Endothelial cell of umbilical vein (primary cell): ENCODE data around the gene GSC2. TPM values are rescaled to one million over a fixed set of nuclear protein-coding genes. Genes with fewer than 3 reads are reported as not detected.

Source experiments
- BruUV-seq: library from RNA; stranded (reverse); fragments of 400-500 nt; replicated peaks from 2 replicates; lab custom pipeline; 2021; lab: Mats Ljungman, UMichigan
- CTCF ChIA-PET: fragments of 300-600, 350-600 bp; sonication (Branson Sonifier 250); formaldehyde crosslinking; loops from one replicate; lab custom pipeline; 2021; ENCODE audit warnings: antibody characterized with exemption, inconsistent platforms; lab: Charles Lee
- POLR2A ChIA-PET: fragments of 300-600, 350-600 bp; sonication (Branson Sonifier 250); formaldehyde crosslinking; loops from one replicate; lab custom pipeline; 2021; ENCODE audit warnings: antibody characterized with exemption, inconsistent platforms; lab: Charles Lee
- DNase-seq: peaks from one replicate; pipeline ENCODE4 v3.0.0-alpha.2; 2011; ENCODE audit warnings: low read depth, low spot score
- FAIRE-seq: peaks from 2 replicates; lab custom pipeline; 2011; peaks lifted over from hg19 to GRCh38; lab: Jason Lieb, UNC
- H2AFZ ChIP-seq: 2 replicates; pipeline ENCODE4 v1.6.0; 2012; ENCODE audit warnings: low read depth, low read length, control low read depth, inconsistent platforms
- H3K27ac ChIP-seq: 2 replicates; pipeline ENCODE4 v1.5.1; 2011; ENCODE audit warnings: low read depth, mild to moderate bottlenecking, control low read depth, low read length, moderate library complexity; ENCODE audit not compliant: insufficient read depth
- H3K27me3 ChIP-seq, 2 experiments: 2 replicates each; pipeline versions ENCODE4 v1.6.0 to v1.6.1; 2011; ENCODE audit warnings: low read length in 2 of 2, mixed read lengths in 1 of 2; ENCODE audit not compliant: control insufficient read depth in 2 of 2, insufficient read depth in 2 of 2
- H3K36me3 ChIP-seq, 2 experiments: 2 replicates in 1 of 2; 3 replicates in 1 of 2; pipeline ENCODE4 v1.5.1; 2011; ENCODE audit warnings: low read length in 2 of 2, mild to moderate bottlenecking in 1 of 2, moderate library complexity in 1 of 2; ENCODE audit not compliant: control insufficient read depth in 2 of 2, insufficient read depth in 2 of 2; ENCODE audit errors: extremely low read depth in 1 of 2
- H3K4me1 ChIP-seq: 3 replicates; pipeline ENCODE4 v1.5.1; 2011; ENCODE audit warnings: mild to moderate bottlenecking, low read length; ENCODE audit not compliant: control insufficient read depth, insufficient read depth; ENCODE audit errors: extremely low read depth
- H3K4me2 ChIP-seq: 2 replicates; pipeline ENCODE4 v1.6.1; 2011; ENCODE audit warnings: low read length, control low read depth, mixed read lengths; ENCODE audit not compliant: insufficient read depth
- H3K4me3 ChIP-seq, 3 experiments: fragments of 200-600 bp in 1 of 3; sonication (generic), shearing (Covaris generic) in 1 of 3; replicated peaks in 1 of 3; 2 replicates each; pipeline ENCODE4 v1.5.1; 2011 to 2016; ENCODE audit warnings: control low read depth in 3 of 3, low read length in 3 of 3, mild to moderate bottlenecking in 2 of 3, inconsistent platforms in 1 of 3, low read depth in 1 of 3, moderate library complexity in 1 of 3; ENCODE audit not compliant: insufficient read depth in 1 of 3
- H3K79me2 ChIP-seq: 2 replicates; pipeline ENCODE4 v1.6.0; 2012; ENCODE audit warnings: low read length, inconsistent platforms; ENCODE audit not compliant: control insufficient read depth, insufficient read depth
- H3K9ac ChIP-seq: replicated peaks from 2 replicates; pipeline ENCODE3; 2011; ENCODE audit warnings: low read length, control low read depth; ENCODE audit not compliant: insufficient read depth; ENCODE audit errors: extremely low read depth
- H3K9me1 ChIP-seq: replicated peaks from 3 replicates; pipeline ENCODE4 v1.6.0; 2011; ENCODE audit warnings: mild to moderate bottlenecking, low read length; ENCODE audit not compliant: control insufficient read depth, insufficient read depth; ENCODE audit errors: extremely low read depth
- H3K9me3 ChIP-seq: replicated peaks from 2 replicates; pipeline ENCODE4 v1.5.1; 2012; ENCODE audit warnings: low read length, inconsistent platforms; ENCODE audit not compliant: control insufficient read depth, insufficient read depth
- H4K20me1 ChIP-seq: replicated peaks from 2 replicates; pipeline ENCODE3; 2011; ENCODE audit warnings: mild to moderate bottlenecking, low read length; ENCODE audit not compliant: control insufficient read depth, insufficient read depth; ENCODE audit errors: extremely low read depth
- EZH2 ChIP-seq: IDR thresholded peaks from 2 replicates; pipeline ENCODE4 v1.6.1; 2012; ENCODE audit warnings: borderline replicate concordance, low read depth, mild to moderate bottlenecking, moderate library complexity, low read length, inconsistent platforms; ENCODE audit not compliant: severe bottlenecking
- FOS ChIP-seq: IDR thresholded peaks from 2 replicates; pipeline ENCODE4 v1.6.1; 2011; ENCODE audit warnings: mild to moderate bottlenecking, low read length, moderate library complexity, borderline replicate concordance; ENCODE audit not compliant: insufficient read depth
- GATA2 ChIP-seq: IDR thresholded peaks from 2 replicates; pipeline ENCODE4 v1.7.0; 2011; ENCODE audit warnings: low read depth, mild to moderate bottlenecking, moderate library complexity, mixed read lengths, low read length; ENCODE audit not compliant: insufficient read length, insufficient read depth
- JUN ChIP-seq: IDR thresholded peaks from 2 replicates; pipeline ENCODE4 v1.6.1; 2011; ENCODE audit warnings: borderline replicate concordance, low read depth; ENCODE audit not compliant: insufficient read length, insufficient read depth
- MAX ChIP-seq: IDR thresholded peaks from 2 replicates; pipeline ENCODE4 v1.6.1; 2011; ENCODE audit not compliant: insufficient read depth, insufficient read length
- MYC ChIP-seq: IDR thresholded peaks from one replicate; pipeline ENCODE4 v1.6.1; 2011; ENCODE audit warnings: mild to moderate bottlenecking, low read depth, low read length
- POLR2A ChIP-seq: IDR thresholded peaks from 2 replicates; pipeline ENCODE4 v1.6.1; 2012; ENCODE audit warnings: low read depth, mild to moderate bottlenecking, control low read depth, low read length
- POLR2AphosphoS5 ChIP-seq: IDR thresholded peaks from 2 replicates; pipeline ENCODE4 v1.6.1; 2012; ENCODE audit warnings: low read depth, mild to moderate bottlenecking, control low read depth, low read length, moderate library complexity; ENCODE audit not compliant: insufficient read depth
- dilution Hi-C: fragments of 300-500 bp; cut with MboI; formaldehyde crosslinking; loops from one replicate; pipeline ENCODE4 v1.15.0; 2019; ENCODE audit warnings: low sequenced_read_pairs; ENCODE audit not compliant: extremely low pct_ligation_motif_present
- intact Hi-C: fragments of 100-400 bp; cut with micrococcal nuclease; formaldehyde crosslinking; loops from one replicate; pipeline ENCODE4 v1.10.0; 2022
- polyA plus RNA-seq, 4 experiments: library from polyadenylated mRNA; depleted of rRNA in 3 of 4; stranded (reverse) in 3 of 4; unstranded in 1 of 4; fragments of >200 nt; gene quantifications; 2 replicates each; pipeline versions ENCODE4 v1.2.1 to v1.2.3, GENCODE V29; 2011 to 2012; ENCODE audit warnings: missing spikeins in 1 of 4
- total RNA-seq: library from RNA; stranded (reverse); gene quantifications from 2 replicates; pipeline ENCODE4 v1.2.3, GENCODE V29; 2021
- TF ChIP-seq, protein P1 (sequence below), 2 donors: IDR thresholded peaks; 1 replicate in 1 of 2; 2 replicates in 1 of 2; pipeline ENCODE4 v1.5.1; 2011; ENCODE audit warnings: low read length in 2 of 2, mild to moderate bottlenecking in 2 of 2, moderate library complexity in 2 of 2, control low read depth in 1 of 2, inconsistent platforms in 1 of 2, low read depth in 1 of 2; ENCODE audit not compliant: insufficient read depth in 1 of 2; ENCODE audit errors: extremely low read depth in 1 of 2

The GSC2 gene
- total and polyA plus RNA-seq, 2 donors (not counting 3 experiments of a cell fraction or from before 2014, with no cell fraction given) = not detected

- no peak for FAIRE-seq
- H3K36me3 ChIP-seq = no peaks in the 10 kb centered on the region
- peaks cover 3% of the 10 kb centered on the region for H4K20me1 ChIP-seq
- no peaks in the 10 kb centered on the region for H3K4me1 ChIP-seq
- H3K9ac ChIP-seq = no peak overlapping the region
- no peaks in the 10 kb centered on the region for H3K9me3 ChIP-seq
- no peak overlapping the region for H3K4me3 ChIP-seq
- peaks cover 61% of the 10 kb centered on the region for H3K79me2 ChIP-seq
- H3K9me1 ChIP-seq = no peaks in the 10 kb centered on the region
- no peak overlapping the region for H3K4me2 ChIP-seq
- ChIA-PET CTCF (interaction anchor here (1.3 kb wide), 1 partner anchor 34 kb away, joined by 4 read pairs; the partner anchor contains the start of gene ESS2), POLR2A (no interaction called here)
- H2AFZ ChIP-seq = no peak overlapping the region
- H3K27ac ChIP-seq = no peak overlapping the region
- dilution Hi-C loops = no loop called here
- intact Hi-C loops = no loop called here
- TF ChIP-seq MAX (no peak), MYC (no peak), GATA2 (no peak), EZH2 (no peak), FOS (no peak), POLR2AphosphoS5 (no peak), JUN (no peak), POLR2A (no peak)
- TF ChIP-seq, protein P1, sequence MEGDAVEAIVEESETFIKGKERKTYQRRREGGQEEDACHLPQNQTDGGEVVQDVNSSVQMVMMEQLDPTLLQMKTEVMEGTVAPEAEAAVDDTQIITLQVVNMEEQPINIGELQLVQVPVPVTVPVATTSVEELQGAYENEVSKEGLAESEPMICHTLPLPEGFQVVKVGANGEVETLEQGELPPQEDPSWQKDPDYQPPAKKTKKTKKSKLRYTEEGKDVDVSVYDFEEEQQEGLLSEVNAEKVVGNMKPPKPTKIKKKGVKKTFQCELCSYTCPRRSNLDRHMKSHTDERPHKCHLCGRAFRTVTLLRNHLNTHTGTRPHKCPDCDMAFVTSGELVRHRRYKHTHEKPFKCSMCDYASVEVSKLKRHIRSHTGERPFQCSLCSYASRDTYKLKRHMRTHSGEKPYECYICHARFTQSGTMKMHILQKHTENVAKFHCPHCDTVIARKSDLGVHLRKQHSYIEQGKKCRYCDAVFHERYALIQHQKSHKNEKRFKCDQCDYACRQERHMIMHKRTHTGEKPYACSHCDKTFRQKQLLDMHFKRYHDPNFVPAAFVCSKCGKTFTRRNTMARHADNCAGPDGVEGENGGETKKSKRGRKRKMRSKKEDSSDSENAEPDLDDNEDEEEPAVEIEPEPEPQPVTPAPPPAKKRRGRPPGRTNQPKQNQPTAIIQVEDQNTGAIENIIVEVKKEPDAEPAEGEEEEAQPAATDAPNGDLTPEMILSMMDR (IDR thresholded peaks at IDR 0.05; ENCODE audit: extremely low read depth in 1 of 2, insufficient read depth in 1 of 2, low read depth in 1 of 2, low read length in 2 of 2) = no peak
- DNase-seq = no peak
- H3K27me3 ChIP-seq = no peaks in the 10 kb centered on the region
- BruUV-seq = no TSS peak
Measured at GRCh38 chr22:19110064-19110458, 40.0 kb downstream of the GSC2 start.
